Measurements from ENCODE around the gene DYNLT1. TPM values are rescaled to one million over a fixed set of nuclear protein-coding genes. Genes with fewer than 3 reads are reported as not detected.

Gene DYNLT1
- total RNA-seq, 2 experiments from 2014 or later, result 29.3 to 49.2 TPM

DNA sequence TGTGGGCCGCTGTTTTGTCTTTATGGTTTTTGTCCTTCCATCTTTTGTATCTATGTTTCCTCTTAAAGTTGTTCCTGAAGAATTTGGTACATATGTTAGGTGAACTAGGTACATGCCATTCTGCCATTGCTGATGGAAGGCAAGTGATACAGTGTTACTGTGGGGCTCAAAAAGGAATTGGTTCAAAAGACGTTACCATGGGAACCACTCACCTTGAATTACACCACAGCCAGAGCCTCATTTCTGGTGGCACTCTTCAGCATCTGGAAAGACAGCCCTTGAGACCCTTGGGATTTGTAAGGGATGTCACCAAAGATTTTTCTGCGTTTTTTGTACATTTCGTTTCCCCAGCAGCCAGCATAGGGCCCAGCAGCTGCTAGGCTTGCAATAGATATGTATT, 52.7 kb downstream of the DYNLT1 start:
- intact Hi-C loops (cut with micrococcal nuclease; ENCODE audit: unreplicated experiment), result no loop called here
- H3K27ac ChIP-seq (ENCODE audit: low read depth, low read length, poor library complexity, severe bottlenecking), result no peak overlapping the region
- no peaks in the 10 kb centered on the region for H3K9me2 ChIP-seq (ENCODE audit: insufficient read depth, low read length)
- TF ChIP-seq, protein P1, sequence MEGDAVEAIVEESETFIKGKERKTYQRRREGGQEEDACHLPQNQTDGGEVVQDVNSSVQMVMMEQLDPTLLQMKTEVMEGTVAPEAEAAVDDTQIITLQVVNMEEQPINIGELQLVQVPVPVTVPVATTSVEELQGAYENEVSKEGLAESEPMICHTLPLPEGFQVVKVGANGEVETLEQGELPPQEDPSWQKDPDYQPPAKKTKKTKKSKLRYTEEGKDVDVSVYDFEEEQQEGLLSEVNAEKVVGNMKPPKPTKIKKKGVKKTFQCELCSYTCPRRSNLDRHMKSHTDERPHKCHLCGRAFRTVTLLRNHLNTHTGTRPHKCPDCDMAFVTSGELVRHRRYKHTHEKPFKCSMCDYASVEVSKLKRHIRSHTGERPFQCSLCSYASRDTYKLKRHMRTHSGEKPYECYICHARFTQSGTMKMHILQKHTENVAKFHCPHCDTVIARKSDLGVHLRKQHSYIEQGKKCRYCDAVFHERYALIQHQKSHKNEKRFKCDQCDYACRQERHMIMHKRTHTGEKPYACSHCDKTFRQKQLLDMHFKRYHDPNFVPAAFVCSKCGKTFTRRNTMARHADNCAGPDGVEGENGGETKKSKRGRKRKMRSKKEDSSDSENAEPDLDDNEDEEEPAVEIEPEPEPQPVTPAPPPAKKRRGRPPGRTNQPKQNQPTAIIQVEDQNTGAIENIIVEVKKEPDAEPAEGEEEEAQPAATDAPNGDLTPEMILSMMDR (conservative IDR thresholded peaks at IDR 0.05; ENCODE audit: low read length), result no peak
- TF ChIP-seq EZH2phosphoT487 (IDR thresholded peaks at IDR 0.05; ENCODE audit: borderline replicate concordance, low read depth, low read length), result no peak
- BruUV-seq (replicated peaks), result no TSS peak
- no peaks in the 10 kb centered on the region for H4K20me1 ChIP-seq (ENCODE audit: insufficient read depth, low read length)
- H3K79me2 ChIP-seq (ENCODE audit: insufficient read depth, low read depth, low read length), result no peaks in the 10 kb centered on the region
- H3K9me3 ChIP-seq (ENCODE audit: low read length), result no peaks in the 10 kb centered on the region
- no peak for DNase-seq (ENCODE audit: low spot score)
- no peak overlapping the region for H3K4me2 ChIP-seq (ENCODE audit: low read length)
- H2AFZ ChIP-seq (ENCODE audit: low read length), result no peak overlapping the region
- H3K36me3 ChIP-seq (ENCODE audit: insufficient read depth, low read length), result peaks cover 81% of the 10 kb centered on the region
- POLR2A ChIA-PET, result interaction anchor here (0.6 kb wide), 1 partner anchor 191 kb away, joined by 3 read pairs; no protein-coding TSS in a partner anchor
- no peaks in the 10 kb centered on the region for H3K4me1 ChIP-seq (ENCODE audit: insufficient read depth, low read length, poor library complexity, severe bottlenecking)
- no peak overlapping the region for H3K4me3 ChIP-seq (ENCODE audit: low read depth, low read length, poor library complexity, severe bottlenecking)
- CTCF ChIA-PET (ENCODE audit: unreplicated experiment), result no interaction called here

DNA sequence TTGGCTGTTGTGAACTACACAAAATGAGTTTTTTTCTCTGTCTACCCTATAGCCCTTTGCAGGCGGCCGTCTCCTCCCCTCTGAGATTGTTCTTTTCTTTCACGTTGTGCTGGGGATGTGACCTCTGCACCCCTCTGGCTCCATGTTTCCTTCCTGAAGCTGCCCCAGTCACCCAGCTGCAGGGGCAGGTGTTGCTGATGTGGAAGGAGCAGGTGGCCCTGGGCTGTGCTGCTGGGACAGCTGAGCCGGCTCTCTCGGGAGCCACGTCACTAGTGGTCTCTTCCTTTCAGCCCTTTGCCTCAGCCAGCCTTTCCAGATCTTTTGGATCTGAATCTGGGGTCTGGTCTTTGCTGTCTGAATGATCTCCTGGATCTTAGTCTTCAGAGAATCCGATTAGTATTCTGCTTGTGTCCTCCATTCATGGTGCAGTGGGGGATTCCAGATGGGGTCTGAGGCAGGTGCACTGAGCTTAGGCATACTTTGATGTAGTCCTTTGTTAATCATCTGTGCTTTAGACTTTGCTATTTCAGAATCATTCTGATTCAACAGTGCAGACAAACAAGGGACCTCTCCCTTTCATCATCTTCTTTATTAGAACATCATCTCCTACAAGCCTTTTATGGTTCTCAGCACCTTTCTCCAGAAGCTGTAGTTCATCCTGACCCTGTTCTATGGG, 53.3 kb downstream of the DYNLT1 start:
- H3K9me3 ChIP-seq (ENCODE audit: low read length), result no peaks in the 10 kb centered on the region

More for the DNA sequence above, 53.3 kb downstream of the DYNLT1 start:
- POLR2A ChIA-PET, result no interaction called here
- Histone ChIP-seq H3K4me3 (ENCODE audit: low read depth, low read length, poor library complexity, severe bottlenecking) (no peak overlapping the region), H3K36me3 (ENCODE audit: insufficient read depth, low read length) (peaks cover 82% of the 10 kb centered on the region), H3K4me1 (ENCODE audit: insufficient read depth, low read length, poor library complexity, severe bottlenecking) (no peaks in the 10 kb centered on the region), H3K4me2 (ENCODE audit: low read length) (no peak overlapping the region), H4K20me1 (ENCODE audit: insufficient read depth, low read length) (no peaks in the 10 kb centered on the region), H3K79me2 (ENCODE audit: insufficient read depth, low read depth, low read length) (no peaks in the 10 kb centered on the region), H3K27ac (ENCODE audit: low read depth, low read length, poor library complexity, severe bottlenecking) (no peak overlapping the region), H2AFZ (ENCODE audit: low read length) (no peak overlapping the region), H3K9me2 (ENCODE audit: insufficient read depth, low read length) (no peaks in the 10 kb centered on the region)
- BruUV-seq (replicated peaks), result no TSS peak
- DNase-seq (ENCODE audit: low spot score), result no peak
- CTCF ChIA-PET (ENCODE audit: unreplicated experiment), result no interaction called here
- TF ChIP-seq, protein P1 (conservative IDR thresholded peaks at IDR 0.05; ENCODE audit: low read length), result no peak
- no peak for TF ChIP-seq EZH2phosphoT487 (IDR thresholded peaks at IDR 0.05; ENCODE audit: borderline replicate concordance, low read depth, low read length)
- intact Hi-C loops (cut with micrococcal nuclease; ENCODE audit: unreplicated experiment), result no loop called here
